HEK293 (cell line): Measurements from ENCODE around the gene ASF1A.

Experiments
- CTCF ChIA-PET: fragments of 350-600 bp; formaldehyde crosslinking; extraction: SDS; loops from one replicate; lab custom pipeline; 2021; ENCODE audit warnings: antibody characterized with exemption; lab: Yijun Ruan, JAX
- POLR2A ChIA-PET: fragments of 300-600 bp; formaldehyde crosslinking; extraction: SDS; loops from one replicate; lab custom pipeline; 2020; ENCODE audit warnings: antibody characterized with exemption, inconsistent platforms; lab: Yijun Ruan, JAX
- H3K27ac ChIP-seq: fragments of 200-500 bp; sonication (Bioruptor generic); 2 replicates; pipeline ENCODE4 v1.5.1; 2014; ENCODE audit warnings: low read depth, low read length, control low read depth, inconsistent platforms; ENCODE audit errors: extremely low read depth
- H3K36me3 ChIP-seq, 2 experiments: fragments of 200-500 bp in 1 of 2; sonication (Bioruptor generic) in 1 of 2; 1 replicate in 1 of 2; 2 replicates in 1 of 2; pipeline ENCODE4 v1.5.1; 2014 to 2017; ENCODE audit warnings: inconsistent platforms in 2 of 2, low read length in 2 of 2; ENCODE audit not compliant: control insufficient read depth in 2 of 2, insufficient read depth in 1 of 2
- H3K4me1 ChIP-seq: fragments of 200-500 bp; sonication (Bioruptor generic); 2 replicates; pipeline ENCODE4 v1.5.1; 2014; ENCODE audit warnings: mild to moderate bottlenecking, low read length, inconsistent platforms; ENCODE audit not compliant: control insufficient read depth, insufficient read depth
- H3K4me3 ChIP-seq: 2 replicates; pipeline ENCODE4 v1.5.1; 2011; ENCODE audit warnings: low read depth, mild to moderate bottlenecking, control low read depth, low read length, moderate library complexity
- H3K9me3 ChIP-seq: fragments of 200-500 bp; sonication (Bioruptor generic); 2 replicates; pipeline ENCODE4 v1.5.1; 2014; ENCODE audit warnings: low read depth, low read length, inconsistent platforms; ENCODE audit not compliant: control insufficient read depth, insufficient read depth
- PATZ1 ChIP-seq: fragments of 450-650 bp; formaldehyde crosslinking; IDR thresholded peaks from 2 replicates; pipeline ENCODE4 v1.5.1; 2016; ENCODE audit warnings: missing biosample characterization, missing genetic modification characterization
- PRDM2 ChIP-seq: fragments of 450-650 bp; formaldehyde crosslinking; IDR thresholded peaks from 2 replicates; pipeline ENCODE4 v1.5.1; 2016; ENCODE audit warnings: missing biosample characterization, missing genetic modification characterization, borderline replicate concordance
- SCRT2 ChIP-seq: fragments of 450-650 bp; formaldehyde crosslinking; IDR thresholded peaks from 2 replicates; pipeline ENCODE4 v1.5.1; 2016; ENCODE audit warnings: missing biosample characterization, missing genetic modification characterization
- ZBTB1 ChIP-seq: fragments of 450-650 bp; formaldehyde crosslinking; IDR thresholded peaks from 2 replicates; pipeline ENCODE4 v1.5.1; 2016; ENCODE audit warnings: missing biosample characterization, missing genetic modification characterization
- ZBTB17 ChIP-seq: fragments of 450-650 bp; formaldehyde crosslinking; IDR thresholded peaks from 2 replicates; pipeline ENCODE4 v1.5.1; 2016; ENCODE audit warnings: missing biosample characterization, missing genetic modification characterization
- ZFP37 ChIP-seq: fragments of 450-650 bp; formaldehyde crosslinking; IDR thresholded peaks from 2 replicates; pipeline ENCODE4 v1.5.1; 2016; ENCODE audit warnings: missing biosample characterization, missing genetic modification characterization
- ZNF140 ChIP-seq: fragments of 450-650 bp; formaldehyde crosslinking; IDR thresholded peaks from 2 replicates; pipeline ENCODE4 v1.5.1; 2016; ENCODE audit warnings: missing biosample characterization, missing genetic modification characterization
- ZNF266 ChIP-seq: fragments of 450-650 bp; formaldehyde crosslinking; IDR thresholded peaks from 2 replicates; pipeline ENCODE4 v1.5.1; 2016; ENCODE audit warnings: missing biosample characterization, missing genetic modification characterization, low read depth
- ZNF274 ChIP-seq, 2 experiments: fragments of 200-500 bp in 1 of 2; fragments of 450-650 bp in 1 of 2; sonication (Bioruptor generic) in 1 of 2; formaldehyde crosslinking in 1 of 2; IDR thresholded peaks; 2 replicates each; pipeline versions ENCODE4 v1.5.1 to v1.6.1; 2014 to 2016; ENCODE audit warnings: borderline replicate concordance in 1 of 2, inconsistent platforms in 1 of 2, low read length in 1 of 2, missing biosample characterization in 1 of 2, missing genetic modification characterization in 1 of 2
- ZNF280C ChIP-seq: fragments of 450-650 bp; formaldehyde crosslinking; IDR thresholded peaks from 2 replicates; pipeline ENCODE4 v1.5.1; 2016; ENCODE audit warnings: missing biosample characterization, missing genetic modification characterization
- ZNF391 ChIP-seq: fragments of 450-650 bp; formaldehyde crosslinking; IDR thresholded peaks from 2 replicates; pipeline ENCODE4 v1.5.1; 2016; ENCODE audit warnings: low read depth, missing biosample characterization, missing genetic modification characterization, borderline replicate concordance
- ZNF544 ChIP-seq: fragments of 450-650 bp; formaldehyde crosslinking; IDR thresholded peaks from 2 replicates; pipeline ENCODE4 v1.5.0; 2017; ENCODE audit warnings: missing biosample characterization, missing genetic modification characterization
- ZNF585B ChIP-seq: fragments of 450-650 bp; formaldehyde crosslinking; IDR thresholded peaks from 2 replicates; pipeline ENCODE4 v1.5.1; 2016; ENCODE audit warnings: missing biosample characterization, missing genetic modification characterization
- ZNF747 ChIP-seq: fragments of 450-650 bp; formaldehyde crosslinking; IDR thresholded peaks from 2 replicates; pipeline ENCODE4 v1.5.1; 2016; ENCODE audit warnings: missing biosample characterization, missing genetic modification characterization
- ZNF776 ChIP-seq: fragments of 450-650 bp; formaldehyde crosslinking; IDR thresholded peaks from 2 replicates; pipeline ENCODE4 v1.5.0; 2017; ENCODE audit warnings: missing biosample characterization, missing genetic modification characterization, borderline replicate concordance
- ZNF791 ChIP-seq: fragments of 450-650 bp; formaldehyde crosslinking; IDR thresholded peaks from 2 replicates; pipeline ENCODE4 v1.5.1; 2016; ENCODE audit warnings: missing biosample characterization, missing genetic modification characterization
- ZSCAN23 ChIP-seq: fragments of 450-650 bp; formaldehyde crosslinking; IDR thresholded peaks from 2 replicates; pipeline ENCODE4 v1.5.1; 2016; ENCODE audit warnings: missing biosample characterization, missing genetic modification characterization
- TF ChIP-seq, protein P1 (sequence below): fragments of 450-650 bp; formaldehyde crosslinking; IDR thresholded peaks from 2 replicates; pipeline ENCODE4 v1.5.1; 2016; ENCODE audit warnings: missing biosample characterization, missing genetic modification characterization
- TF ChIP-seq, protein P2 (sequence below): fragments of 450-650 bp; formaldehyde crosslinking; IDR thresholded peaks from 2 replicates; pipeline ENCODE4 v1.5.1; 2016; ENCODE audit warnings: missing biosample characterization, missing genetic modification characterization

ASF1A gene

GRCh38 chr6:118865100-118865391, 28.9 kb upstream of the ASF1A start:
- TF ChIP-seq ZBTB17 (tag by site-specific recombination) = no peak
- no peak for TF ChIP-seq ZNF274 (IDR thresholded peaks at IDR 0.05; ENCODE audit: low read length)
- no peak for TF ChIP-seq ZNF274 (tag by site-specific recombination; IDR thresholded peaks at IDR 0.05; ENCODE audit: borderline replicate concordance)
- TF ChIP-seq ZNF544 = no peak
- no peak for TF ChIP-seq ZSCAN23 (tag by site-specific recombination)
- TF ChIP-seq ZFP37 (tag by site-specific recombination) = no peak
- no peak for TF ChIP-seq ZNF140 (tag by site-specific recombination)
- no peaks in the 10 kb centered on the region for H3K4me1 ChIP-seq
- H3K9me3 ChIP-seq = no peaks in the 10 kb centered on the region
- H3K27ac ChIP-seq = no peak overlapping the region
- POLR2A ChIA-PET = interaction anchor here (1.2 kb wide), 1 partner anchor 10 kb away, joined by 3 read pairs; no protein-coding TSS in a partner anchor
- H3K36me3 ChIP-seq = peaks cover 0 to 12% of the 10 kb centered on the region in 2 experiments; a peak in 1 of 3 replicates
- CTCF ChIA-PET = interaction anchor here (0.5 kb wide), 1 partner anchor 20 kb away, joined by 3 read pairs; no protein-coding TSS in a partner anchor
- no peak overlapping the region for H3K4me3 ChIP-seq

GRCh38 chr6:118867181-118867580, 26.8 kb upstream of the ASF1A start:
- Histone ChIP-seq H3K36me3 (no peaks in the 10 kb centered on the region; a peak in 1 of 3 replicates), H3K4me3 (no peak overlapping the region), H3K9me3 (no peaks in the 10 kb centered on the region), H3K4me1 (no peaks in the 10 kb centered on the region), H3K27ac (no peak overlapping the region)
- ChIA-PET CTCF (no interaction called here), POLR2A (no interaction called here)
- TF ChIP-seq ZNF747 (tag by site-specific recombination) (no peak), ZNF391 (no peak), PRDM2 (no peak), ZNF280C (tag by site-specific recombination) (no peak), ZNF266 (no peak), PATZ1 (tag by site-specific recombination) (no peak), ZNF585B (tag by site-specific recombination) (no peak), ZBTB1 (tag by site-specific recombination) (no peak), ZNF791 (tag by site-specific recombination) (no peak), ZNF776 (tag by site-specific recombination) (no peak), SCRT2 (tag by site-specific recombination) (no peak)
- TF ChIP-seq, protein P1, sequence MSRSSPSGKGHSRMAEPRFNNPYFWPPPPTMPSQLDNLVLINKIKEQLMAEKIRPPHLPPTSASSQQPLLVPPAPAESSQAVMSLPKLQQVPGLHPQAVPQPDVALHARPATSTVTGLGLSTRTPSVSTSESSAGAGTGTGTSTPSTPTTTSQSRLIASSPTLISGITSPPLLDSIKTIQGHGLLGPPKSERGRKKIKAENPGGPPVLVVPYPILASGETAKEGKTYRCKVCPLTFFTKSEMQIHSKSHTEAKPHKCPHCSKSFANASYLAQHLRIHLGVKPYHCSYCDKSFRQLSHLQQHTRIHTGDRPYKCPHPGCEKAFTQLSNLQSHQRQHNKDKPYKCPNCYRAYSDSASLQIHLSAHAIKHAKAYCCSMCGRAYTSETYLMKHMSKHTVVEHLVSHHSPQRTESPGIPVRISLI (tag by site-specific recombination) = no peak
- TF ChIP-seq, protein P2, sequence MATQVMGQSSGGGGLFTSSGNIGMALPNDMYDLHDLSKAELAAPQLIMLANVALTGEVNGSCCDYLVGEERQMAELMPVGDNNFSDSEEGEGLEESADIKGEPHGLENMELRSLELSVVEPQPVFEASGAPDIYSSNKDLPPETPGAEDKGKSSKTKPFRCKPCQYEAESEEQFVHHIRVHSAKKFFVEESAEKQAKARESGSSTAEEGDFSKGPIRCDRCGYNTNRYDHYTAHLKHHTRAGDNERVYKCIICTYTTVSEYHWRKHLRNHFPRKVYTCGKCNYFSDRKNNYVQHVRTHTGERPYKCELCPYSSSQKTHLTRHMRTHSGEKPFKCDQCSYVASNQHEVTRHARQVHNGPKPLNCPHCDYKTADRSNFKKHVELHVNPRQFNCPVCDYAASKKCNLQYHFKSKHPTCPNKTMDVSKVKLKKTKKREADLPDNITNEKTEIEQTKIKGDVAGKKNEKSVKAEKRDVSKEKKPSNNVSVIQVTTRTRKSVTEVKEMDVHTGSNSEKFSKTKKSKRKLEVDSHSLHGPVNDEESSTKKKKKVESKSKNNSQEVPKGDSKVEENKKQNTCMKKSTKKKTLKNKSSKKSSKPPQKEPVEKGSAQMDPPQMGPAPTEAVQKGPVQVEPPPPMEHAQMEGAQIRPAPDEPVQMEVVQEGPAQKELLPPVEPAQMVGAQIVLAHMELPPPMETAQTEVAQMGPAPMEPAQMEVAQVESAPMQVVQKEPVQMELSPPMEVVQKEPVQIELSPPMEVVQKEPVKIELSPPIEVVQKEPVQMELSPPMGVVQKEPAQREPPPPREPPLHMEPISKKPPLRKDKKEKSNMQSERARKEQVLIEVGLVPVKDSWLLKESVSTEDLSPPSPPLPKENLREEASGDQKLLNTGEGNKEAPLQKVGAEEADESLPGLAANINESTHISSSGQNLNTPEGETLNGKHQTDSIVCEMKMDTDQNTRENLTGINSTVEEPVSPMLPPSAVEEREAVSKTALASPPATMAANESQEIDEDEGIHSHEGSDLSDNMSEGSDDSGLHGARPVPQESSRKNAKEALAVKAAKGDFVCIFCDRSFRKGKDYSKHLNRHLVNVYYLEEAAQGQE (tag by site-specific recombination) = no peak
